Esophagus squamous epithelium (tissue), 5 donors: ENCODE results near the gene ACIN1. TPM values are rescaled to one million over a fixed set of nuclear protein-coding genes. Genes with fewer than 3 reads are reported as not detected.

Experiments
- DNase-seq: peaks from one replicate; lab custom pipeline; 2025; lab: John Stamatoyannopoulos, UW
- H3K27ac ChIP-seq, 4 donors: fragments of 200-600 bp; sonication (generic); one replicate each; pipeline ENCODE4 v1.5.1; 2016 to 2019; ENCODE audit warnings: mild to moderate bottlenecking in 1 of 4
- H3K27me3 ChIP-seq, 4 donors: fragments of 200-600 bp; sonication (generic); 1 replicate in 3 of 4; 2 replicates in 1 of 4; pipeline versions ENCODE4 v1.5.1 to v1.6.0; 2017 to 2021; ENCODE audit warnings: antibody characterized with exemption in 1 of 4
- H3K36me3 ChIP-seq, 3 donors: fragments of 200-600 bp; sonication (generic); one replicate each; pipeline ENCODE4 v1.5.1; 2016 to 2019
- H3K4me1 ChIP-seq, 3 donors: fragments of 200-600 bp; sonication (generic); one replicate each; pipeline ENCODE4 v1.5.1; 2017 to 2019
- H3K4me3 ChIP-seq, 4 donors: fragments of 200-600 bp; sonication (generic); 1 replicate in 3 of 4; 2 replicates in 1 of 4; pipeline ENCODE4 v1.5.1; 2016 to 2019; ENCODE audit warnings: mild to moderate bottlenecking in 2 of 4, moderate library complexity in 1 of 4
- H3K9me3 ChIP-seq, 3 donors: fragments of 200-600 bp; sonication (generic); one replicate each; pipeline ENCODE4 v1.5.1; 2016 to 2019
- POLR2A ChIP-seq, 4 donors: fragments of 450-650 bp; IDR thresholded peaks; one replicate each; pipeline ENCODE4 v1.6.1; 2017; ENCODE audit warnings: antibody characterized with exemption in 4 of 4, mild to moderate bottlenecking in 4 of 4, moderate library complexity in 3 of 4
- WGBS, 2 donors: methylation state at CpG; one replicate each; pipeline ENCODE4 v1.1.5; 2018; 5-methylcytosine and 5-hydroxymethylcytosine counted together
- intact Hi-C: fragments of 100-400 bp; cut with DNase I; formaldehyde crosslinking; loops from one replicate; pipeline ENCODE4 v1.15.0; 2022
- total RNA-seq, 4 donors: library from RNA; depleted of rRNA; stranded (reverse); fragments of >200 nt; gene quantifications; one replicate each; pipeline ENCODE4 v1.1.0, GENCODE V29; 2016
- TF ChIP-seq, protein P1 (sequence below), 6 experiments: fragments of 450-650 bp in 4 of 6; fragments of 200-600 bp in 2 of 6; sonication (generic) in 2 of 6; IDR thresholded peaks; one replicate each; pipeline ENCODE4 v1.5.1; 2016 to 2019; ENCODE audit warnings: antibody characterized with exemption in 6 of 6, mild to moderate bottlenecking in 4 of 6, moderate library complexity in 4 of 6
- donor health status: DM: yes; HTN: yes; CAD: no.

The ACIN1 gene
- total RNA-seq, 4 donors from 2014 or later: 51.4 to 107 (median 83.0) TPM

DNA sequence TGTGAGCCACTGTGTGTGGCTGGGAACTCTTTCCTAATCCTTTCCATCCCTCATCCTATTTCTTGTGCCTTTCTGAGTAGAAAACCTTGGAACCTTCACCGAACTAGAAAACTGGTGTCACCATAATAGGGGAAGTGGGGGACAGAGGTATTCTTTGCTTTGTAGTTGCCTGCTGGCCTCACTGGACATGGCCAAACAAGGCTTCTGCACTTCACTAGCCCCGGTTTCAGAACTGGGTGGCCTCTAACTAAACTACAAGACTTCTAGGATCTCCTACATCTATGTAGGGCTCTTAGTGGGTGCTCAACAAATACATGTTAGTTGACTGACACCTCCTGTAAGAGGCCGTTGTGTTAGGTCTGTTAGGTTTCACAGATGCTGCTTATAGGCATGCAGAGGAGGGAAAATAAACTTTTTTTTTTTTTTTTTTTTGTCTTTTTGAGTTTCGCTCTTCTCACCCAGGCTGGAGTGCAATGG, 10.4 kb upstream of the ACIN1 start:
- TF ChIP-seq POLR2A (IDR thresholded peaks at IDR 0.05): no peak
- TF ChIP-seq, protein P1, sequence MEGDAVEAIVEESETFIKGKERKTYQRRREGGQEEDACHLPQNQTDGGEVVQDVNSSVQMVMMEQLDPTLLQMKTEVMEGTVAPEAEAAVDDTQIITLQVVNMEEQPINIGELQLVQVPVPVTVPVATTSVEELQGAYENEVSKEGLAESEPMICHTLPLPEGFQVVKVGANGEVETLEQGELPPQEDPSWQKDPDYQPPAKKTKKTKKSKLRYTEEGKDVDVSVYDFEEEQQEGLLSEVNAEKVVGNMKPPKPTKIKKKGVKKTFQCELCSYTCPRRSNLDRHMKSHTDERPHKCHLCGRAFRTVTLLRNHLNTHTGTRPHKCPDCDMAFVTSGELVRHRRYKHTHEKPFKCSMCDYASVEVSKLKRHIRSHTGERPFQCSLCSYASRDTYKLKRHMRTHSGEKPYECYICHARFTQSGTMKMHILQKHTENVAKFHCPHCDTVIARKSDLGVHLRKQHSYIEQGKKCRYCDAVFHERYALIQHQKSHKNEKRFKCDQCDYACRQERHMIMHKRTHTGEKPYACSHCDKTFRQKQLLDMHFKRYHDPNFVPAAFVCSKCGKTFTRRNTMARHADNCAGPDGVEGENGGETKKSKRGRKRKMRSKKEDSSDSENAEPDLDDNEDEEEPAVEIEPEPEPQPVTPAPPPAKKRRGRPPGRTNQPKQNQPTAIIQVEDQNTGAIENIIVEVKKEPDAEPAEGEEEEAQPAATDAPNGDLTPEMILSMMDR (IDR thresholded peaks at IDR 0.05): no peak
- DNase-seq: no peak
- H3K4me3 ChIP-seq: no peak overlapping the region
- no peaks in the 10 kb centered on the region for H3K9me3 ChIP-seq
- no peaks in the 10 kb centered on the region for H3K36me3 ChIP-seq
- intact Hi-C loops: no loop called here
- WGBS, 2 donors: 74 to 100% methylated on average over 1 to 3 of the region's 4 CpGs
- H3K27ac ChIP-seq: no peak overlapping the region
- no peaks in the 10 kb centered on the region for H3K4me1 ChIP-seq
- H3K27me3 ChIP-seq: no peaks in the 10 kb centered on the region

DNA sequence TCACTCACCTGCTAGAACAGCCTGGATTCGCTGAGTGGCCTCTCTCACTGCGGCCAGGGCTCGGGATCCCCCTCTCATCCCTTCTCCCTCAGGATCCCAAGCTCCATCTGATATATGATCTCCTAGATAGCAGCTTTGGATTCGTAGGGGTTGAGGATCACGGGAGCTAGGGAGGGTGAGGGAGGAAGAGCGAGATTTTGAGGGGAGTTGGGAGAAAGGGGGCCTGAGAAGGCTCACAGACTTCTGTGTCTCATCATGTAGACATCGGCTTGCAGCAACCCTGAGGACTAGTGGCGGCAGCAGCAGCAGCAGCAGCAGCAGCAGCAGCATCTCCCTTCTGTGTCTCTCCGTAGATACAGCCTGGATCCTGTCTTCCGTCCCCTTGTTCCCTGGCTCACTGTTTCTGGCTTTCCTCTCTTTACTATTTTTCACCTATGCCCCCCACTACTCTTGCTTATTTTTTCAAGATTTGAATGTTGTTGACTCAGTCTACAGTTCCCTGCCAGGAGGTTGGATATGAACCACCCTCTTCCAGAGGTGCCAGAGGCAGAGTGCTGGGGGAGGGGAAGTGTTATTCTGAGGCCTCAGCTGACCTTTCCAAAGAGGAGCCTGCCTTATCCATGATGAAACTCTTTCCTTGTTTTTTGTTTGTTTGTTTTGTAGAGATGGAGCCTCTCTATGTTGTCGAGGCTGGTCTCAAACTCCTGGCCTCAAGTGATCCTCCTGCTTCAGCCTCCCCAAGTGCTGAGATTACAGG, 9.8 kb upstream of the ACIN1 start, which contains the start of gene CIROP:
Gene CIROP (minus strand): TSS at position 399 of the 757 bp plus-strand sequence. CDS start 69 bp downstream, at position 330.
- intact Hi-C loops: no loop called here
- no peaks in the 10 kb centered on the region for H3K4me1 ChIP-seq
- H3K36me3 ChIP-seq: no peaks in the 10 kb centered on the region
- no peak for DNase-seq
- H3K9me3 ChIP-seq: no peaks in the 10 kb centered on the region
- WGBS, 2 donors: 63 to 66% methylated on average over 9 to 11 of the region's 11 CpGs
- TF ChIP-seq POLR2A (IDR thresholded peaks at IDR 0.05): no peak
- TF ChIP-seq, protein P1 (IDR thresholded peaks at IDR 0.05): no peak
- no peak within 1 kb of the TSS for H3K4me3 ChIP-seq
- no peaks in the 10 kb centered on the region for H3K27me3 ChIP-seq
- H3K27ac ChIP-seq: no peak within 1 kb of the TSS

DNA sequence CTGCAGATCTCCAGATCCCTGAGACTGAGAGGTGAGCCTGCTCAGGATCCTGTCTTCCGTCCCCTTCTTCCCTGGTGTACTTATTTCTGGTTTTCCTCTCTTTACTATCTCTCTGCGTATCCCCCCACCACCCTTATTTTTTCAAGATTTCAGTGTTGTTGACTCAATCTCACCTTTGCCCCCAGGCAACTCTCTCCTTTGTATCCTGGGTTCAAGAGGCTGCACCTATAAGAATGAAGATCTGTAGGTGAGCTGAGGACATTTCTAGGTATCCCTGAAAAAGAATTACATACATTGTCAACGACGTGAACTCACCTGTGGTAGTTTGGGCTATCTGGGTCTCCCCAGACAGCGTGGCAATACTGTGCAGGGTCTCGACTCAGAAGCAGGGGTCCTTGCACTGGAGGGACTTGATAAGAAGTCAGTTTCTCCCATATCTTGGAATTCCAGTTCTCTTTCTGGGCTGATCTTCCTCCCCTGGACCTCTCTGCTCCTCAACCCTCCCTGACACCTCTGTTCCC, 9.2 kb upstream of the ACIN1 start:
- no peaks in the 10 kb centered on the region for H3K27me3 ChIP-seq
- TF ChIP-seq, protein P1 (IDR thresholded peaks at IDR 0.05): no peak
- TF ChIP-seq POLR2A (IDR thresholded peaks at IDR 0.05): no peak
- no peaks in the 10 kb centered on the region for H3K4me1 ChIP-seq
- H3K27ac ChIP-seq: no peak overlapping the region
- H3K9me3 ChIP-seq: no peaks in the 10 kb centered on the region
- H3K4me3 ChIP-seq: no peak overlapping the region
- WGBS, 2 donors: 78 to 86% methylated on average over 6 of the region's 6 CpGs
- DNase-seq: no peak
- intact Hi-C loops: no loop called here
- H3K36me3 ChIP-seq: peaks cover 0 to 4% (median 0%) of the 10 kb centered on the region in 3 donors

DNA sequence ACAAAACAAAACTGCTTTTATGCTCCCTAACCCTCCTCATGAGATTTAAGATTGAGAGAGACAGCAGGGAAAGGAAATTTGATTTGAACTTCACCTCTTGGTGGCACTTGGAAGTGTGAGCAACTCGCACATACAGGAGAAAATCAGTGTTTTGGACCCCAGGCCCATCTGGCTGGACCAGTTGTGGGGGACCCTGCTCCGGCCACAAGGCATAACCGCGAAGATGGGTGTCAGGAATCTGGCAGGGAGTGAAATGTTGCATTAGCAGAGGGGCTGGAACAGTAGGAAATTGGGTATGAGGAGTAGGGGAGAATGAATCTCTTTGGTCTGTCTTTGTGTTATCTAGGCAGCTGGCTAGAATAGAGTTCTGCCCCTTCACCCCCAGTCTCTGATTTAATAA, 8.6 kb upstream of the ACIN1 start:
- Histone ChIP-seq H3K4me1 (no peaks in the 10 kb centered on the region), H3K27me3 (no peaks in the 10 kb centered on the region), H3K4me3 (no peak overlapping the region), H3K36me3 (peaks cover 0 to 10% (median 0%) of the 10 kb centered on the region in 3 donors), H3K9me3 (no peaks in the 10 kb centered on the region), H3K27ac (no peak overlapping the region)
- no peak for DNase-seq
- intact Hi-C loops: no loop called here
- TF ChIP-seq POLR2A (IDR thresholded peaks at IDR 0.05): no peak
- TF ChIP-seq, protein P1 (IDR thresholded peaks at IDR 0.05): no peak
- WGBS, 2 donors: 81 to 92% methylated on average over 4 of the region's 4 CpGs

DNA sequence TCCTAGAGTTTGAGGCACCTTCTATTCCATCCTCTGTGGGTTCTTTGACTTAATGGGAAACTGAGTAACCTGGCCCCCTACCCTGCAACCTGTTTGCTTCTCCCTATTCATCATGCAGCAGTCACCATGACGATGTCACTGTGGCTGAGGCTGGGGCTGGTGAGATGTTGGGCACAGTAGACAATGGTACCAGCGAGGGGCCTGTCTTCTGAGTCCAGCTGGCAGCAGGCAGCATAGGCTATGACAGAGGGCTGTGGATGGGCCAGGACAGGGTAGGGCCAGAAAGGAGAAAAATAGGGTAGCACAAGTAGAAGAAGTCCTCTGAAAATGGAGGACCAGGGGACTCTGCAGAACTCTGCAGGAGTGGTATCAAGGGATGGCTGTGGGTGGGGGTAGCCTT, 7.9 kb upstream of the ACIN1 start:
- H3K36me3 ChIP-seq: peaks cover 0 to 18% (median 6%) of the 10 kb centered on the region in 3 donors
- no peak overlapping the region for H3K4me3 ChIP-seq
- H3K27ac ChIP-seq: no peak overlapping the region
- no peaks in the 10 kb centered on the region for H3K27me3 ChIP-seq
- TF ChIP-seq, protein P1 (IDR thresholded peaks at IDR 0.05): no peak
- TF ChIP-seq POLR2A (IDR thresholded peaks at IDR 0.05): no peak
- no peaks in the 10 kb centered on the region for H3K9me3 ChIP-seq
- no peak for DNase-seq
- peaks cover 0 to 3% (median 2%) of the 10 kb centered on the region in 3 donors for H3K4me1 ChIP-seq
- 74 to 100% methylated on average over 2 of the region's 2 CpGs for WGBS, 2 donors
- intact Hi-C loops: no loop called here
